ENCODE results near the gene INO80E. TPM values are rescaled to one million over a fixed set of nuclear protein-coding genes. Genes with fewer than 3 reads are reported as not detected.
"Not testable (repeated sequence)": the region's sequence is repeated elsewhere in the genome, so short reads cannot be mapped to it uniquely, and the experiment has no call there.

INO80E gene
- total RNA-seq, 1 donor from 2014 or later, result 36.8 TPM

- intact Hi-C loops (cut with DNase I), result no loop called here
- DNase-seq (ENCODE audit: low spot score), result no peak
These were observed 9.5 kb downstream of the INO80E start for GRCh38 chr16:30005341-30006094.

DNA sequence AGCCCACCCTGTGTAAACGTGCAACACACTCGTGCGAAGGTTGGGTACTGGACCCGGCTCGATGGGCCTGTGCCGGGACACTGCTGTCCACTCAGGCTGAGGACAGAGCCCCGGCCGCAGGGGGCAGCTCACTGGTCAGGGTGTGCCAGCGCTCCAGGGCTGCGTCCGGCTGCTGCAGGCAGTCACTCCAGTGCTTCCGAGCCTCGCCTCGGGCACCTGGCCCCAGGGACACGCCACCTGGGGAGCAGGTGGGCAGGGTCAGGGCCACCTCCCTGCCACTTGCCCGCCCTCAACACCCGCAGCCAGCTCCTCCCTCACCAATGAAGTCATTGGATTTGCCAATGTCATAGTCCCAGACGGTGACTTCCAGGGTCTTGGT, 10.0 kb downstream of the INO80E start:
- intact Hi-C loops (cut with DNase I), result no loop called here
- no peak for DNase-seq (ENCODE audit: low spot score)

DNA sequence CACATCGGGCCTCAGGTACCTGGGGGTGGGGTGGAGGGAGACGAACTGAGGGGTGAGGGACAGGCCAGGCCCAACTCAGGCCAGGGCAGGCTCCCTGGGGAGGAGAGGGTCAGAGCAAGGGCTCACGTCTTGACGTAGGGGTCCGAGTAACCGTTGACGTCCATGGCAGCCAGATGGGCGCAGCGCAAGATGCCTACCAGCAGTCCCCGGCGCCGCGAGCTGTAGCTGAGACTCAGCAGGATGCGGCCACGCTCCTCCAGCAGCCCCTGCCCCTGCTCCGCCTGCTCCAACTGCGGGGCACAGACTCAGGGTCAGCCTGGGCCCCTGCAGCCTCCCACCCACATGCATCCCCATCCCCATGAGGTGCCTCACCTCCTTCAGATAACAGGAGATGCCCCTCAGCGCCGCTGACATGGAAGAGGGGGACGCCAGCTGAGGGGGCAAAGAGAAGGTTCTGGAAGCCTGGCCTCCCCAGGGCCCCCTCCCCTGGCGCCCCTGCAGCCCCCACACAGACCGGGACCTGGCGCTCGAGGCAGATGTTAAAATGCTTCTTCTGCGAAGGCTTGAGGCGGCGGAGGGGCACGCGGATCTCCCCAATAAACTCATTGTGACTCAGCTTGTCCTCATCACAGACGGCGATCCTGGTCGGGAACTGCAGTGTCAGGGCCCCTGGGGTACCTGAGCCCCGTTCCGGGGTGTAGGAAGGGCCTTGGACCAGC, 10.8 kb downstream of the INO80E start:
- intact Hi-C loops (cut with DNase I), result no loop called here
- DNase-seq (ENCODE audit: low spot score), result no peak

DNA sequence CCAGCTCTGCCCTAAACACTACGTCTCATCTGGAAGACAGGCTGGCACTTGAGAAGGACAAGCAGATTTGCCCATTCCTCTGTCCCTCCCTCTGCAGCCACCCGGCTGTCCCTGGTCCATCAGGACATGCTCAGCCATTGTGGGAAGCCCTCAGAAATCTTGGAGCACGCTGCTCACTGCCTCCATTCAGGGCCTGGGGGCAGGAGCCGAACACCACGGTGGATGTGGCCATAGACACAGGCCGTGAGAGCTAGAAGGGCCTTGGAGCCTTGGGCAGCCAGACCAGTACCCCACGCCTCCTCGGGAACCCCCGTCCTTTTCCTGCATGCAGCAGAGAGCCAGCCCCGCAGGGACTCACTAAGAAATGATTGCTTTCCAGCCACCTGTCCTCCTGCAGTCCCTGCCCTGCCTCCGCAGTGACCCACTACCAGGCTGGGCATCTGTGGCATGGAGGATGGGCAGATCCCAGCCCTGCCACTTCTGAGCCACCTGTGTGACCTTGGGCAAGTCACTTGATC, 11.4 kb downstream of the INO80E start:
- DNase-seq (ENCODE audit: low spot score), result no peak
- intact Hi-C loops (cut with DNase I), result no loop called here

DNA sequence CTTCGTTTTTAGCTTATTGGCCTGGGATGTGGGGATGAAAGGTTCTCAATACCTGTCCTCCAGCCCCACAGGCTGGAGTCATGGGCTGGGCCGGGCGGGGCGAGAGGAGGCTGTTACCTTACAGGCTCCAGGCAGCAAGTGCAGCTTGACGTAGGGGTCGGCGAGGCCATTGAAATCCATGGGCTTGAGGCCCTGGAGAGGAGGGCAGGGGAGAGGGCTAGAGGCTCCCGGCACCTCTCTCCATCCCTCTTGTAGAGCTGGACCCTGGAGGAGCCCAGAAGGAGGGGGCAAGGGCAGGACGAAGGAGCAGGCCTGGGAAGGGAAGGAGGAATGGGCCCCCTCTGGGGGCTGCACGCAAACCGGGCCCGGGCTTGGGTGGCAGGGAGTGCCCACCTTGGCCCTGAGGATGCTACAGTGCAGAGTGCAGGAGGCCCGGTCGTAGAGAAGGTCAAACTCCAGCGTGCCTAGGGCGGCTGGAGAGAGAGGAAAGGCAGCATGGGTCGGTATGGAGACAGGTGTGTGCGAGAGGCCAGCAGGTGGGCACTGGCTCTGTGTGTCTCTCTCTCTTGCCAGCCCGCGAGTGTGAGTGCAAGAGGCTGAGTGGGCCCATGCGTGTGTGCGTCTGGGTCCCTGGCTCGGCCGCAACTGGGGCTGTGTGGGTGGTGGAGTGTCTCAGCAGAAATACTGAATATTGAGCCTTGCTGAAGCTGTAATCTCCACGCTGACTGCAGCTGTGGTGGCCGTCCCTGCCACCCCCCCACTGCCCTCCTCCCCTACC, 13.2 kb downstream of the INO80E start:
- DNase-seq (ENCODE audit: low spot score), result no peak
- intact Hi-C loops (cut with DNase I), result no loop called here

GRCh38 chr16:30009990-30010843, 14.2 kb downstream of the INO80E start:
- no peak for DNase-seq (ENCODE audit: low spot score)
- intact Hi-C loops (cut with DNase I), result no loop called here

GRCh38 chr16:30010844-30011713, 15.0 kb downstream of the INO80E start, which contains the start of gene DOC2A:
DOC2A (minus strand) TSS chr16:30011027; CDS start chr16:30010222, 805 bp downstream.
- intact Hi-C loops (cut with DNase I), result no loop called here
- DNase-seq (ENCODE audit: low spot score), result no peak

DNA sequence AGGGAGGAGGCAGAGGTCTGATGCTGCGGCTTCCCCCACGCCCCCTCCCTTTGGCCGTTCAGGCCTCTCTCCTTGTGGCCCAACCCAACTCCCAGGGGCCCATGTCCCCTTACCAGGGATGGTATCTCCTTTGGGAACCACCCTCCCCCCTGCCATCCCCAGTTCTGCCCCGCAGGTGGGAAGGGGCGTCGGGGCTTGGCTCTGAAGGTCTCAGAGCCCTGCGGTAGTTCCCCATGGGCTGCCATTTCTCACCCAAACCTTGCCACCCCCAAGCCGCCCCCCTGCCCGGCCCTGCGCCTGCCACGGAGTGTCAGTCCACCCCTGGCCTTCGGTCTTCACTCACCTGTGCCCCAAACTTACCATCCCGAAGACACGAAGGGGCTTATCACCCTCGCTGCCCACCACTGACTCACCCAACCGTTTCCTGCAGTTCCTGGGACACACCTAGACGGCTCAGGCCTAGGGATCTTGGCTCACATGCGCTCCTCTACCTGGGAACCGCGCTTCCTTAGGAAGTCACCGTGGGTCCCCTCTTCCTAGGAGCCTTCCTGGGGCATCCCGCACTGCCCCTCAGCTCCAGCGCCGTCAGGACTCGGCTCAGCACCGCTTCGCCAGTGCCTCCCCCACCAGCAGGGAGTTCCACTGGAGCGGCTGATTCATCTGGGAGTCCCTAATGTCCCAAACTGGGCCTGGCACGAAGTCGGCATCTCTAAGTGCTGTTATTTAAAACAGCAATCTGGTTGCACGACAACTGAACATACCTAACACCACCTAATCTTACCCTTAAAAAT, 15.9 kb downstream of the INO80E start:
- intact Hi-C loops (cut with DNase I), result no loop called here
- no peak for DNase-seq (ENCODE audit: low spot score)

- intact Hi-C loops (cut with DNase I); DNase-seq (ENCODE audit: low spot score): not testable (repeated sequence)
These were observed 16.6 kb downstream of the INO80E start for GRCh38 chr16:30012598-30012997.

- DNase-seq (ENCODE audit: low spot score); intact Hi-C loops (cut with DNase I): not testable (repeated sequence)
These were observed 19.4 kb downstream of the INO80E start for GRCh38 chr16:30015450-30015849.

DNA sequence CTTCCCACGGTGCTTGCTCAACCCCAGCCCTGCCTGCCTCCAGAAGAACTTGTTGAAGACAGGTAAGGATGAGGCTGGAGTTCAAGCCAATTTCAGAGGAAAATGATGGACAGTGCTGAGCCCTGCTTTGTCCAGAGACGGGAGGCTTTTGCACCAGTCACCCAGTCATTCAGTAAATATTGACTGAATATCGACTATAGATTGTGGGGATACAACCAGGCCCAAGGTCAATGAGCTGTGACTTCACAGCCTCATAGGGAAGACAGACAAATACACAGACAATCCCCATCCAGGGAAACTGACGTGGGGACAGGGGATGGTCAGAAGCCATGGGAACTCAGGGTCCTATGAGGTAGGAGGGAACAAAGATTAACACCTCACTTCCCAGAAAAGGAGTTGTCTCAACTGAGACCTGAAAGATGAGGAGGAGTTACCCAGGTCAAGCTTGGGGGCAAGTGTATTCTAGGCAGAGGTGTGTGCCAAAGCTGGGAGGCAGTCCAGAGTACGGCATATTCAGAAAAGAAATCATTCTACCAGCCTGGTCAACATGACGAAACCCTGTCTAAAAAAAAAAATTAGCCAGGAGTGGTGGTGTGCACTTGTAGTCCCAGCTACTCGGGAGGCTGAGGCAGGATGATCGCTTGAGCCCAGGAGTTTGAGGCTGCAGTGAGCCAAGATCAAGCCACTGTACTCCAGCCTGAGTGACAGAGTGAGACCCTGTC, 20.7 kb downstream of the INO80E start:
- no peak for DNase-seq (ENCODE audit: low spot score)
- intact Hi-C loops (cut with DNase I), result no loop called here

- intact Hi-C loops (cut with DNase I), result no loop called here
These were observed 21.2 kb downstream of the INO80E start for GRCh38 chr16:30017277-30017656.

DNA sequence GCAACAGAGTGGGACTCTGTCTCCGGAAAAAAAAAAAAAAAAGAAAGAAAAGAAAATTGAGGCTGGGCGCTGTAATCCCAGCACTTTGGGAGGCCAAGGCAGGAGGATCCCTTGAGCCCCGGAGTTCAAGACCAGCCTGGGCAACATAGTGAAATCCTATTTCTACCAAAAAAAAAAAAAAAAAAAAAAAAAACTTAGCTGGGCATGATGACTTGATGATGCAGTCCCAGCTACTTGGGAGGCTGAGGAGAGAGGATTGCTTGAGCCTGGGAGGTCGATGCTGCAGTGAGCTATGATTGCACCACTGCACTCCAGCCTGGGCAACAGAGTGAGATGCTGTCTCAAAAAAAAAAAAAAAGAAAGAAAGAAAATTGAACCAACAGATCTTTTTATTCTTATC, 21.9 kb downstream of the INO80E start:
- intact Hi-C loops (cut with DNase I); DNase-seq (ENCODE audit: low spot score): not testable (repeated sequence)

More at GRCh38 chr16:30017277-30017656, 21.2 kb downstream of the INO80E start:
- DNase-seq (ENCODE audit: low spot score), result no peak

- intact Hi-C loops (cut with DNase I), result no loop called here
- no peak for DNase-seq (ENCODE audit: low spot score)
These were observed 22.7 kb downstream of the INO80E start for GRCh38 chr16:30018731-30019158.

DNA sequence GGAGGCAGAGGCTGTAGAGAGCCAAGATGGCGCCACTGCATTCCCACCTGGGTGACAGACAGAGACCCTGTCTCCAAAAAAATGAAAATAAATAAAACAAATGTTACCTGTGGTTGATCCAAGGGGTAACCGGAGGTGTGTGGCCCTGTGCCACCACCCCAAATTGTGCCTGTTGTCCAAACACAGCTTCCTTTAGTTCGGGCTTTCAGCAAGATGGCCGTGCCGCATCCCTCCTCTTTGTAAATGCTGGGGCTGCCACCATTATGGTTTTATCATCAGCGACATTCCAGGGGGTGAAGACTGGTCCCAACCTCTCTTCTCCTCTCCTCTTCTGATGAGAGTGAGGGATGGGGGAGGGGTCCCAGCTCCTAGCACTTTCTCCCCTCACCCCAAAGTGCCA, 26.8 kb downstream of the INO80E start, which contains the start of gene C16orf92:
Gene C16orf92, plus strand, starts transcription at position 312 of the 400 bp plus-strand sequence. CDS start 143 bp downstream, outside the sequence.
- DNase-seq (ENCODE audit: low spot score), result no peak
- intact Hi-C loops (cut with DNase I), result loop anchor here (5.0 kb wide), 1 partner anchor 321 kb away; no protein-coding TSS in a partner anchor

- no peak for DNase-seq (ENCODE audit: low spot score)
- intact Hi-C loops (cut with DNase I), result loop anchor here (5.0 kb wide), 1 partner anchor 321 kb away; no protein-coding TSS in a partner anchor
These were observed 27.5 kb downstream of the INO80E start for GRCh38 chr16:30023586-30023985.

Data from cardiac septum (tissue), 1 donor.